ENCODE measurements around the gene PREX1.

Gene PREX1

GRCh38 chr20:48585061-48585870 is 242.5 kb downstream of the PREX1 start:
- DNase-seq: no peak
- intact Hi-C loops (cut with DNase I): no loop called here

- intact Hi-C loops (cut with DNase I): no loop called here
- no peak for DNase-seq
These were observed 243.3 kb downstream of the PREX1 start for GRCh38 chr20:48584391-48585060.

DNA sequence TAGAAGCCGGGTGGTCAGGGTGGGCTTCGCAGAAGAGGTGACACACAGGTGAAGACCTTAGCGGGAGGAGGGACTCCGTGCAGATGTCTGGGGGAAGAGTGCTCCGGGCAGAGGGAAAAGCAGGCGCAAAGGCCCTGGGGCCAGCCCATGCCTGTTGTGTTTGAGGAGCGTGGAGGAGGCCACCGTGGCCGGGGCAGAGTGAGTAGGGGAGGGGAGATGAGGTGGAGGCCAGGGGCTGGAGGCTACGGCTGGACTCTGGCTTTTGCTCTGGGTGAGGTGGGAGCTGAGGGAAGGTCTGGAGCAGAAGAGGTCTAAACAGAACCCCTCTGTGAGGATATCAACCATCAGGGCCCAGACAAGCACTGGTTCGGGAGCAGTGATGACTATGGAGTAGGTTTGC is 244.0 kb downstream of the PREX1 start:
- no peak for DNase-seq
- intact Hi-C loops (cut with DNase I): no loop called here

- DNase-seq: no peak
- intact Hi-C loops (cut with DNase I): no loop called here
These were observed 244.6 kb downstream of the PREX1 start for GRCh38 chr20:48583171-48583570.

GRCh38 chr20:48582673-48582985 is 245.2 kb downstream of the PREX1 start:
- intact Hi-C loops (cut with DNase I): no loop called here
- no peak for DNase-seq

GRCh38 chr20:48581167-48581566 is 246.6 kb downstream of the PREX1 start:
- intact Hi-C loops (cut with DNase I): no loop called here
- no peak for DNase-seq

- intact Hi-C loops (cut with DNase I): no loop called here
- DNase-seq: no peak
These were observed 249.3 kb downstream of the PREX1 start for GRCh38 chr20:48578397-48579098.

GRCh38 chr20:48577557-48577956 is 250.2 kb downstream of the PREX1 start:
- DNase-seq: no peak
- intact Hi-C loops (cut with DNase I): no loop called here

- intact Hi-C loops (cut with DNase I): no loop called here
- DNase-seq: no peak
These were observed 253.4 kb downstream of the PREX1 start for GRCh38 chr20:48574383-48574782.
